Kidney (tissue), 14 donors: ENCODE data around the gene JPH3. TPM values are rescaled to one million over a fixed set of nuclear protein-coding genes. Genes with fewer than 3 reads are reported as not detected.

Experiments used
- DNase-seq, 5 donors: peaks; one replicate each; pipeline ENCODE4 v3.0.0-alpha.2; 2013 to 2020
- FAIRE-seq: peaks from 2 replicates; lab custom pipeline; 2012; peaks lifted over from hg19 to GRCh38; lab: Jason Lieb, UNC
- H3K27ac ChIP-seq, 2 donors: one replicate each; pipeline ENCODE4 v1.7.0; 2013; ENCODE audit warnings: low read depth in 2 of 2, low read length in 2 of 2, inconsistent platforms in 1 of 2
- H3K27me3 ChIP-seq: one replicate; pipeline ENCODE4 v1.7.1; 2013; ENCODE audit warnings: low read length, inconsistent platforms; ENCODE audit not compliant: control insufficient read depth, insufficient read depth
- H3K36me3 ChIP-seq, 3 donors: one replicate each; pipeline versions ENCODE4 v1.7.0 to v1.7.1; 2013; ENCODE audit warnings: low read length in 3 of 3, control low read depth in 1 of 3, inconsistent platforms in 1 of 3; ENCODE audit not compliant: insufficient read depth in 3 of 3, control insufficient read depth in 2 of 3
- H3K4me1 ChIP-seq, 3 donors: one replicate each; pipeline versions ENCODE4 v1.7.0 to v1.7.1; 2013; ENCODE audit warnings: low read length in 3 of 3, inconsistent platforms in 1 of 3, low read depth in 1 of 3; ENCODE audit not compliant: control insufficient read depth in 2 of 3, insufficient read depth in 2 of 3
- H3K4me3 ChIP-seq, 3 donors: one replicate each; pipeline versions ENCODE4 v1.7.0 to v1.8.1; 2013; ENCODE audit warnings: low read length in 3 of 3, control low read depth in 1 of 3, inconsistent platforms in 1 of 3
- H3K9ac ChIP-seq, 3 donors: one replicate each; pipeline versions ENCODE4 v1.7.0 to v1.7.1; 2013; ENCODE audit warnings: low read length in 3 of 3, control low read depth in 1 of 3, inconsistent platforms in 1 of 3
- H3K9me3 ChIP-seq, 3 donors: one replicate each; pipeline versions ENCODE4 v1.7.0 to v1.7.1; 2013; ENCODE audit warnings: low read length in 3 of 3, control low read depth in 1 of 3, inconsistent platforms in 1 of 3; ENCODE audit not compliant: control insufficient read depth in 2 of 3, insufficient read depth in 1 of 3
- CTCF ChIP-seq: IDR thresholded peaks from 3 replicates; pipeline ENCODE4 v1.5.1; 2012; ENCODE audit warnings: mild to moderate bottlenecking, moderate library complexity, borderline replicate concordance; ENCODE audit not compliant: insufficient read depth; ENCODE audit errors: extremely low read depth
- intact Hi-C: fragments of 100-400 bp; cut with DNase I; formaldehyde crosslinking; loops from one replicate; pipeline ENCODE4 v1.11.1; 2022
- polyA plus RNA-seq: library from polyadenylated mRNA; stranded (reverse); fragments of 350-450 nt; fragmentation: Illumina TruSeq; extraction: RNeasy Lipid Tissue Mini Kit (QIAGEN cat#74804); gene quantifications from one replicate; pipeline ENCODE4 v1.2.3, GENCODE V29; 2014; ENCODE audit warnings: low read depth, low replicate concordance; ENCODE audit not compliant: insufficient read depth
- total RNA-seq: library from RNA; stranded (reverse); fragmentation: NEBNext Ultra II Directional; extraction: Animal tissue kit (Norgen Biotek cat#: 25700); gene quantifications from one replicate; pipeline ENCODE4 v1.2.1, GENCODE V29; 2021
- donor health status: control.
- donor health status: control.
- donor health status: control.
- donor health status: control.
- donor health status: control.
- donor health status: DM: yes; HTN: yes; CAD: no.
- donor health status: Normal renal cell carcinoma (clear cell type).

Gene JPH3
- total and polyA plus RNA-seq, 2 donors from 2014 or later, result 0.69 TPM; not detected in 1

- no peak for FAIRE-seq
- Histone ChIP-seq H3K9me3 (no peaks in the 10 kb centered on the region), H3K4me3 (no peak overlapping the region), H3K27ac (no peak overlapping the region), H3K4me1 (no peaks in the 10 kb centered on the region), H3K9ac (no peak overlapping the region), H3K36me3 (no peaks in the 10 kb centered on the region), H3K27me3 (no peaks in the 10 kb centered on the region)
- no peak for DNase-seq
- intact Hi-C loops, result no loop called here
- TF ChIP-seq CTCF, result no peak
These were observed 83.1 kb downstream of the JPH3 start for GRCh38 chr16:87685405-87685755.

- intact Hi-C loops, result no loop called here
- H3K36me3 ChIP-seq, result no peaks in the 10 kb centered on the region
- no peak overlapping the region for H3K27ac ChIP-seq
- no peaks in the 10 kb centered on the region for H3K27me3 ChIP-seq
- no peak for DNase-seq
- no peak for TF ChIP-seq CTCF
- H3K9me3 ChIP-seq, result no peaks in the 10 kb centered on the region
- no peaks in the 10 kb centered on the region for H3K4me1 ChIP-seq
- no peak overlapping the region for H3K4me3 ChIP-seq
- FAIRE-seq, result no peak
- H3K9ac ChIP-seq, result no peak overlapping the region
These were observed 83.5 kb downstream of the JPH3 start for GRCh38 chr16:87685766-87686165.

GRCh38 chr16:87686697-87687096 lies 84.4 kb downstream of the JPH3 start:
- no peaks in the 10 kb centered on the region for H3K4me1 ChIP-seq
- no peak for TF ChIP-seq CTCF
- FAIRE-seq (no peak), DNase-seq (no peak)
- no peak overlapping the region for H3K4me3 ChIP-seq
- H3K9ac ChIP-seq, result no peak overlapping the region
- intact Hi-C loops, result no loop called here
- no peak overlapping the region for H3K27ac ChIP-seq
- H3K9me3 ChIP-seq, result no peaks in the 10 kb centered on the region
- no peaks in the 10 kb centered on the region for H3K36me3 ChIP-seq
- H3K27me3 ChIP-seq, result no peaks in the 10 kb centered on the region

GRCh38 chr16:87687126-87687910 lies 85.0 kb downstream of the JPH3 start:
- DNase-seq (no peak), FAIRE-seq (no peak)
- Histone ChIP-seq H3K27me3 (no peaks in the 10 kb centered on the region), H3K4me3 (no peak overlapping the region), H3K4me1 (no peaks in the 10 kb centered on the region), H3K36me3 (no peaks in the 10 kb centered on the region), H3K27ac (no peak overlapping the region), H3K9ac (no peak overlapping the region), H3K9me3 (no peaks in the 10 kb centered on the region)
- intact Hi-C loops, result no loop called here
- TF ChIP-seq CTCF, result no peak
